HG03135 (cell line): ENCODE results near the gene ADSS1.

Experiments used
- ATAC-seq: cut with Tn5 transposase; IDR thresholded peaks from one replicate; pipeline ENCODE4 v1.9.1; 2021; ENCODE audit warnings: mild to moderate bottlenecking, moderate library complexity; ENCODE audit not compliant: unreplicated experiment

Gene ADSS1

GRCh38 chr14:104776961-104777807, 53.2 kb downstream of the ADSS1 start:
- ATAC-seq = no peak

GRCh38 chr14:104777808-104778249, 53.8 kb downstream of the ADSS1 start:
- no peak for ATAC-seq

GRCh38 chr14:104778694-104779331, 54.8 kb downstream of the ADSS1 start:
- ATAC-seq = no peak

DNA sequence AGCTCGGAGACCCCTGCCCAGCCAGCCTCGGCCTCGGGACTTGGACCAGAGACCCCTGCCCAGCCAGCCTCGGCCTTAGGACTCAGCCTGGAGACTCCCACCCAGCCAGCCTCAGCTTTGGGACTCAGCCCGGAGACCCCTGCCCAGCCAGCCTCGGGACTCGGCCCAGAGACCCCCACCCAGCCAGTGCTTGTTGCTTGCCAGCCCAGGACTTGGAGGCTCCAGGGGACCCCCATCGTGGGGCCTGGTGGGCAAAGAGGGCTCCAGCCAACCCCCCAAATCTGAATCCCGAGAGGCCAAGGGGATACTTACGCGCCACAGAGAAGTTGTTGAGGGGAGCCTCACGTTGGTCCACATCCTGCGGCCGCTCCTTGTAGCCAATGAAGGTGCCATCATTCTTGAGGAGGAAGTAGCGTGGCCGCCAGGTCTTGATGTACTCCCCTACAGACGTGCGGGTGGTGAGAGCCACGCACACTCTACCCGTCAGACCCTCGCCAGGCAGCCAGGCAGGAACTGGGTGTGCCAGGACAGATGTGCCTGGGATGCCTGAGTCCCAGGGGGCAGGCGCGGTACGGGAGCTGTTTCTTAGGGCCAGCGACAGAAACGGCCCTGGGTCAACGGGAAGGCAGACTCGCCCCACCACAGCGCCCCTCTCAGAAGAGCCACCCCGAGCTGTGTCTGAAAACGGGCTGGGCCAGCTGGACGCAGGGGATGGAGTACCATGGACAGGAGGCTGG, 55.9 kb downstream of the ADSS1 start:
- no peak for ATAC-seq

DNA sequence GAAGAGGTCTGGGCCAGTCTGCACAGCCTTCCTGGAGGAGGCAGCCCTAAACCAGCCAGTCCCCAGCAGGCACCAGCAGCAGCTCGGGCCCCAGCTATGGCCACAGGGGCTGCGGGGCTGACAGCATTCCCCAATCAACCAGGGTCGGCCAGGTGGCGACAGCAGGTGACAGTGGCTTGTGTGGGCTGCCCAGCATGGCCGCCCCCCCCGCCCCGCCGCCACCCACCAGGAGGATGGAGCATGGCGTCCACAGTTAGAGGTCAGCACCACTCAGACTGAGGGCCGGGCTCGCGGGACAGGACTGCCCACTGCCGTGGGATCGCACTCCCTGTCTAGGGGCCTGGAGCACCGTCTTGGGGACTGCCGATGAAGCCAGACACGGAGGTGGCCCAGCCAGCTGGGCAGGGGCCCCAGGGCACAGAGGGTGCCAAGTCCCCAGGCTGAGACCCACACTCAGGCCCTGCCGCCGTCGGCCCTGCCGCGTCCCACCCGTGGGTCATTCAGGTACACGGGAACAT, 56.5 kb downstream of the ADSS1 start:
- no peak for ATAC-seq

GRCh38 chr14:104781271-104782077, 57.4 kb downstream of the ADSS1 start:
- ATAC-seq = no peak

GRCh38 chr14:104782086-104782807, 58.2 kb downstream of the ADSS1 start:
- ATAC-seq = no peak

DNA sequence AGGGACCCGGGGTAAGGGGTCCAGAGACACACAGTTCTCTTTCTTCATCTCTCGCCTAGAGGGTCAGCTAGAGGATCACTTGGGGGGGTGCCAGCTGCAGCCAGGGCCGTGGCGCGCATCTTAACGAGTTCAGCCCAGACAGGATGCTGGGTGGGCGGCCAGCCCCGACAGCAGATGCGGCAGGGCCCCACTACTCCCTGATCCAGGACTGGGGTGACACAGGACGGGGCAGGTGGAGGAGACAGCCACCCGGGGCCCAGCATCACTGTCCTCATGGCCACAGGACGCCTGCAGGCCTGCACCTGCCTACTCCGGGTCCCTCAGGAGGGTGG, 58.7 kb downstream of the ADSS1 start:
- no peak for ATAC-seq

GRCh38 chr14:104783484-104784217, 59.6 kb downstream of the ADSS1 start:
- no peak for ATAC-seq

GRCh38 chr14:104784218-104784568, 60.2 kb downstream of the ADSS1 start:
- ATAC-seq = no peak

DNA sequence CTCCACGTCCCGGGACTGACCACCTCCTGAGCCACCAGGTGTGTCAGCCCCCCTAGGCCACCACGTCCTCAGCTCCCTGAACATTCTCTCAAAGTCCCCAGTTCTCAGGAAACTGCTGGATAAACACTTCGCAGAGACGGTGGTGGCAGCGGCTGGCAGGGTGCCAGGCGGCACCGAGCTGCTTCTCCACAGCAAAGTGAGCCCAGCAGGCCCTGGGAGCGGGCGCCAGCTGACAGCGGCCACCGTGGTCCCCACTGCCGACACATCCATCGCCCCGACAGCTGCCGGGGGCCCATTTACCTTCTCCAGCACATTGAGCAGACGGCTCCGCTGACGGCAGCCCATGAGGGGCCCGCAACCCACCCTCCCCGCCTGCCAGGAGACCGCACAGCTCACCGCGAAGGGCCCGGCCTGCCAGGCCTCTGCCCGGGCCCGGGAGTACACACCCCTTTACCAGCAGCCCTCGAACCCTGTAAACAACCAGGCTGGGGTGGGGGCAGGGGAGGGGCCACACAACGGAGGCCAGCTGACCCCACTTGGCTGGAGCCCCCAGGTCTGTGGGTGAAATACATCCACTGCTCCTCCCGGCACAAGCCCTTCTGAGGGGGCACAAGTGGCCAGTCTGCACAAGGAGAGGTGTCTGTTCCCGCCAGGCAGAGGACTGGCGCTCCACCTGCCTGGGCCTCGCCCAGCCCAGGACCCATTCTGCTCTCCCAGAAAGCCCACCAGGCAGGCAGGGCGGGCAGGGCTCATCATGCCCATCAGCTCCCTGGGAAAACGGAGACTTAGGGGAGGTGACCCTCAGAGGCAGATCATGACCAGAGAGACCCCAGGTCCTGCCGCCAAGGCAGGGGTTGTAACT, 61.0 kb downstream of the ADSS1 start:
- ATAC-seq = no peak

DNA sequence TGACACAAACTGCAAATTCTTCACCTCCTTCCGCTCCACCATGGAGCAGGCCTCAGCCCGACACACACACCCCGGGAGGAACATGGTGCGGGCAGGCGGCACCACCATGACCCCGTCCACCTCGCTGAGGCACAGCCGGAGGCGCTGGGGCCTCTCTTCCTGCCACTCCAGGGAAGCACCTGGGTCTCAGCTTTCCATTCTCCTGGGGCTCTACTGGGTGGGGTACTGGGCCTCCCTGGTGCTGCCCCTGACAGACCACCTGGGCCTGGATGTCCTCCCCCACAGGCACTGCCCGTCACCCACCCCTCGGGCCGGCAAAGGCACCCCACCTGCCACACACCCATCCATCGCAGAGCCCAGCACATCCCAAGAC, 61.7 kb downstream of the ADSS1 start:
- no peak for ATAC-seq

DNA sequence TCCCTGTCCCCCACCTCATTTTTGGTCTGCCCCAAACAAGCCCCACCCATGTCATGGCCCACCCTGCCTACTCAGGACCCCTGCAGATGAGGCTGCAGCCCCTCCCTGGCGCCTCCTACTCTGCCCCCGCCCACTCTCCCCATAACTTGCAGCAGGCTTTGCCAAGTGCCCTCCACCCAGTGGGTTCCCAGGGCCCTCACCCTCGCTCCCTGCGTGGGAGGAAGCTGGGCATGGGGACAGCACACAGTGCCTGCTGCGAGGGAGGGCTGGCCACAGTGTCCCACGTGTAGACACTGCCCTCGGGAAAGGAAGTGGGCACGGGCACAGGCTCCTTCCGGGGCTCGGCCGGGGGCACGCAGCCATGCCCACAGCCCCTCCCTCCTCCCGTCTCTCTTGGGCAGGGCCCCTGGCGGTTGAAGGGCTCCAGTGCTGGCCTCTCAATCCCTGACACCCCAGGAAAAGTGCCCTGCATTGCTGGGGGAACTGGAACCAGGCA, 62.1 kb downstream of the ADSS1 start:
- no peak for ATAC-seq

DNA sequence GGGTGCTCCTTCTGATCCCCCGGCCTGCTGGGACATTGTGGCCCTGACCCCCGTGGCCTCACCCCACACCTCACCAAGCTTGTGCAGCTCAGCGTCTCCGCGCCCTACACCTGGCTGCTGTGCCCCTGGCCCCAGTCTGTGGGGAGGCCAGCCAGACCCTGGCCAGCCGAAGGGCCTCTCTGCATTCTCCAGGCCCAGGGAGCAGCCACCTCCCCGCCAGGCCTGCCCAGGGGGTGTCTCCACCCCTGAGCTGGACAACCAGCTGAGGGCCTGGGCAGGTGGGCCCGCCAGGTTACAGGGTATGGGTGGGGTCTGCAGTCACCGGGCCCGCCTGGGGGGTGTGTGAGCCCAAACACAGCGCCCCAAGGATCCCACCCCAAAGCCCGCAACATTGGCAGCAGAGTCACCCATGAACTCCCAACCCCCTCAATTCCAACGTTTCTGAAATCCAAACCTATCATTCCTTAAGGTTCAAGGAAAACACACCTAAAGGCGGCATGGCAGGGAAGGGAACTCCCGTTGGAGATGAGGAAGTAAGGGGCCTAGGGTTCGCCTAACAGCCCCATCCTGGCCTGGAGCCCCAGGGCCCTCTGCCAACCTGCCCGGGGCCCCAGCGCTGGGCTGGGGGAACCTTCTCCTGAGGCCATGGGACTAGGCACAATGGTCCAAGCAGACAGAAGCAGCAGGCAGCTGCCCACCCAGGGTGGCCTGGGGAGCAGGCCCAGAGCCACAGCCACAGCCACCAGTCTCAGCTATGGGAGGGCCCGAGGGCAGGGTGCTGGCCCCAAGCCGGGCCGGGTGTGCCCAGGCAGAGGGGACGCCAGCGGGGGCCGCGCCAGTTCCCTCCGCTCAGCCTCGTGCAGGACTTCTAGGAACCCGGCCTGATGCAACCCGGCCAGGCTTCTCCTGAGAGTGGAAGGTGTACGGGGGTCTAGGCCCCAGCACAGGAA, 63.0 kb downstream of the ADSS1 start:
- no peak for ATAC-seq

- ATAC-seq = no peak
Measured at GRCh38 chr14:104787736-104788135, 63.7 kb downstream of the ADSS1 start.

GRCh38 chr14:104788161-104788818, 64.3 kb downstream of the ADSS1 start:
- no peak for ATAC-seq
